ENCODE measurements around the gene KLHL29.

Gene KLHL29

DNA sequence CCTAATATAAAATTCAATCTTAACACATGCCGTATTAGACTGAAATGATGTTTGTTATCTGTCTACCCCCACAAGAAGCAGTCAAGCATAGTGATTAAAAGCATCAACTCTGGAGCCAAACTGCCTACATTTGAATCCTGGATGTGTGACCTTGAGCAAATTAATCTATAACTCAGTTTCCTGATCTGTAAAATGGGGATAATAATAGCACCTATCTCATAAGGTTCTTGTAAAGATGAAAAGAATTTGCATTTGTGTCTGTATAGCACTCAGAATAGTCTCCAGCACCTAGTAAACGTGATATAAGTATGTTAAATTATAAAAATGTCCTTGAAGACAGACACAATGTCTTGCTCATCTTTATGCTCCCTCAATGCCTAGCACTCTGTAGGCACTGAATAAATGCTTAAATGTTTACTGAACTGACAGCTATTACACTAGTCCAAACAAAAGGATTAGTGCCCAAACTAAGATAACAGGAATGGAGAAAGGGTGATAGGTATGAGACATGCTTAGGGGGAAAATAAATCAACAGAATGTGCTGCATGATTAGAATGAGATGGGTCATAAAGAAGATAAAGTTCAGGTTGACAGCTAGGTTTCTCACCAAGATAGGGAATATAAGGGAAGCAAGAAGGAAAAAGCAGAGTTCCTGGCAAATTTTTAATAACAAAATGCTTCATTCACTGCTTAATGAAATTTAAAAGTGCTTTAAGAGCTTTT is 361.3 kb downstream of the KLHL29 start:
- TF ChIP-seq EP300 (IDR thresholded peaks at IDR 0.05; ENCODE audit: borderline replicate concordance) (no peak), TCF12 (IDR thresholded peaks at IDR 0.05; ENCODE audit: low read depth) (no peak), ZBTB7A (IDR thresholded peaks at IDR 0.05; ENCODE audit: low read depth) (no peak), CEBPB (IDR thresholded peaks at IDR 0.05) (no peak), TEAD4 (IDR thresholded peaks at IDR 0.05) (no peak), RAD21 (IDR thresholded peaks at IDR 0.05; ENCODE audit: low read depth) (no peak), EGR1 (IDR thresholded peaks at IDR 0.05) (no peak), FOXM1 (IDR thresholded peaks at IDR 0.05; ENCODE audit: borderline replicate concordance, low read depth) (no peak), TAF1 (IDR thresholded peaks at IDR 0.05; ENCODE audit: low read depth) (no peak), YY1 (IDR thresholded peaks at IDR 0.05; ENCODE audit: low read depth) (no peak), NFIC (IDR thresholded peaks at IDR 0.05) (no peak)
- TF ChIP-seq, protein P1, sequence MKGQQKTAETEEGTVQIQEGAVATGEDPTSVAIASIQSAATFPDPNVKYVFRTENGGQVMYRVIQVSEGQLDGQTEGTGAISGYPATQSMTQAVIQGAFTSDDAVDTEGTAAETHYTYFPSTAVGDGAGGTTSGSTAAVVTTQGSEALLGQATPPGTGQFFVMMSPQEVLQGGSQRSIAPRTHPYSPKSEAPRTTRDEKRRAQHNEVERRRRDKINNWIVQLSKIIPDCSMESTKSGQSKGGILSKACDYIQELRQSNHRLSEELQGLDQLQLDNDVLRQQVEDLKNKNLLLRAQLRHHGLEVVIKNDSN (IDR thresholded peaks at IDR 0.05): no peak
- TF ChIP-seq, protein P2, sequence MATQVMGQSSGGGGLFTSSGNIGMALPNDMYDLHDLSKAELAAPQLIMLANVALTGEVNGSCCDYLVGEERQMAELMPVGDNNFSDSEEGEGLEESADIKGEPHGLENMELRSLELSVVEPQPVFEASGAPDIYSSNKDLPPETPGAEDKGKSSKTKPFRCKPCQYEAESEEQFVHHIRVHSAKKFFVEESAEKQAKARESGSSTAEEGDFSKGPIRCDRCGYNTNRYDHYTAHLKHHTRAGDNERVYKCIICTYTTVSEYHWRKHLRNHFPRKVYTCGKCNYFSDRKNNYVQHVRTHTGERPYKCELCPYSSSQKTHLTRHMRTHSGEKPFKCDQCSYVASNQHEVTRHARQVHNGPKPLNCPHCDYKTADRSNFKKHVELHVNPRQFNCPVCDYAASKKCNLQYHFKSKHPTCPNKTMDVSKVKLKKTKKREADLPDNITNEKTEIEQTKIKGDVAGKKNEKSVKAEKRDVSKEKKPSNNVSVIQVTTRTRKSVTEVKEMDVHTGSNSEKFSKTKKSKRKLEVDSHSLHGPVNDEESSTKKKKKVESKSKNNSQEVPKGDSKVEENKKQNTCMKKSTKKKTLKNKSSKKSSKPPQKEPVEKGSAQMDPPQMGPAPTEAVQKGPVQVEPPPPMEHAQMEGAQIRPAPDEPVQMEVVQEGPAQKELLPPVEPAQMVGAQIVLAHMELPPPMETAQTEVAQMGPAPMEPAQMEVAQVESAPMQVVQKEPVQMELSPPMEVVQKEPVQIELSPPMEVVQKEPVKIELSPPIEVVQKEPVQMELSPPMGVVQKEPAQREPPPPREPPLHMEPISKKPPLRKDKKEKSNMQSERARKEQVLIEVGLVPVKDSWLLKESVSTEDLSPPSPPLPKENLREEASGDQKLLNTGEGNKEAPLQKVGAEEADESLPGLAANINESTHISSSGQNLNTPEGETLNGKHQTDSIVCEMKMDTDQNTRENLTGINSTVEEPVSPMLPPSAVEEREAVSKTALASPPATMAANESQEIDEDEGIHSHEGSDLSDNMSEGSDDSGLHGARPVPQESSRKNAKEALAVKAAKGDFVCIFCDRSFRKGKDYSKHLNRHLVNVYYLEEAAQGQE (IDR thresholded peaks at IDR 0.05; ENCODE audit: low read depth): no peak

DNA sequence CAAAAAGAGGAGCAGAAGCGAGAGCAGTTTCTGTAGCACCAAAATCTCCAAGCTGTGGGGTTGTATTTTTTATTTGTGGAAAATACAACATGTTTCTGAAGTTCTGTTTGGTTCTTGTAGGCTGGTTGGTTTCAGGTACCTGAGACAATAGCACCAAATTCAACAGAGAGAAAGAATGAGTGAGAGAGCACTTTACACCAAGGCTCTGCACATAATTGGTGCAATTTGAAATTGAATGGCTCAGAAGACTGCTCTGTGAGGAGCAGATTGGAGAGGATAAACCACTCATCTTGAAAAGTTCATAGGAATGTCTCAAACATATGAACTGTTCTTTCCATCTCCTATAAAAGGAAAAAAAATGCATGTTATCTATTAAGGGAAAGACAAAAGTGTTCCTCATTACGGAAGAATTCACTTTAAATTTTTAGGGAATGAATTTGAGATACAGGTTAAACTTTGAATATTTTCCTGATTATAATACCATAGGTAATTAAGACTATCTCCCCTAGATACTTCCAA is 366.8 kb downstream of the KLHL29 start:
- TF ChIP-seq, protein P1 (IDR thresholded peaks at IDR 0.05): no peak
- TF ChIP-seq, protein P2 (IDR thresholded peaks at IDR 0.05; ENCODE audit: low read depth): no peak
- TF ChIP-seq FOXM1 (IDR thresholded peaks at IDR 0.05; ENCODE audit: borderline replicate concordance, low read depth) (no peak), TAF1 (IDR thresholded peaks at IDR 0.05; ENCODE audit: low read depth) (no peak), ZBTB7A (IDR thresholded peaks at IDR 0.05; ENCODE audit: low read depth) (no peak), EGR1 (IDR thresholded peaks at IDR 0.05) (no peak), YY1 (IDR thresholded peaks at IDR 0.05; ENCODE audit: low read depth) (no peak), RAD21 (IDR thresholded peaks at IDR 0.05; ENCODE audit: low read depth) (no peak), CEBPB (IDR thresholded peaks at IDR 0.05) (no peak), TCF12 (IDR thresholded peaks at IDR 0.05; ENCODE audit: low read depth) (no peak)

DNA sequence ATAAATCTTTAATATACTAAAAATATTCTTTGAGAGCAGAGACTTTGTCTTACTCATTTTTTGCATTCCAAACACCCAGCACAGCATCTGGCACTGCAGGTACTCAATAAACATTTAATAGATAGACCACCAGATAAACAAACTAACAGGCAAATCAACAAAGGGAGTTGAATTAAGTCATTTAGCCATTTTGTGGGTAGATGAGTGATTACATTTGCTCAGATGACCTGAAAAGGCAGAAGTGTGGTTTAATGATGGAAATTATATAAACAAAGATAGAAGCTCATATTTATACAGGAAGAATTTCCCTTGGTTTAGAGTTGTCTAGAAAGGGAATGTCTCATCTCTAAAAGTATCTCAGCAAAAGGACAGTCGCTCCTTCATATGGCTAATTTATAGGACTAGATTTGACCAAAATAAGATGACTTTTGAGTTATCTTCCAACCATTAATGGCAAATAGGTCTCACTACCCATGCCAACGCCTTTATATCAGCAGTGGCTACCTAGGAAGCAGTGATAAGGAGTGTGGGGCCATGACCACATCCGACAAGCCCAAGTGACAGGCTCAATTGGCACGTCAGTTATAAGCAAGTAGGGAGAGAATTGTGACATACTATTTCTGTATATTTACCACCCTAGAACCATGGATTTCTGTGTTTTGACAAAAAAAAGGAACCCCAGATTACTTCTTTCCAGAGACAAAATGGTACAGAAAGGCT is 368.5 kb downstream of the KLHL29 start:
- TF ChIP-seq, protein P2 (IDR thresholded peaks at IDR 0.05; ENCODE audit: low read depth): no peak
- TF ChIP-seq RAD21 (IDR thresholded peaks at IDR 0.05; ENCODE audit: low read depth) (no peak), ZBTB7A (IDR thresholded peaks at IDR 0.05; ENCODE audit: low read depth) (no peak), FOXM1 (IDR thresholded peaks at IDR 0.05; ENCODE audit: borderline replicate concordance, low read depth) (no peak), EGR1 (IDR thresholded peaks at IDR 0.05) (no peak), EP300 (IDR thresholded peaks at IDR 0.05; ENCODE audit: borderline replicate concordance) (no peak), CEBPB (IDR thresholded peaks at IDR 0.05) (no peak), TCF12 (IDR thresholded peaks at IDR 0.05; ENCODE audit: low read depth) (no peak), TAF1 (IDR thresholded peaks at IDR 0.05; ENCODE audit: low read depth) (no peak), YY1 (IDR thresholded peaks at IDR 0.05; ENCODE audit: low read depth) (no peak), NFIC (IDR thresholded peaks at IDR 0.05) (no peak), CREB1 (IDR thresholded peaks at IDR 0.05; ENCODE audit: low read depth) (no peak), TEAD4 (IDR thresholded peaks at IDR 0.05) (no peak)
- TF ChIP-seq, protein P1 (IDR thresholded peaks at IDR 0.05): no peak
- TF ChIP-seq, protein P3, sequence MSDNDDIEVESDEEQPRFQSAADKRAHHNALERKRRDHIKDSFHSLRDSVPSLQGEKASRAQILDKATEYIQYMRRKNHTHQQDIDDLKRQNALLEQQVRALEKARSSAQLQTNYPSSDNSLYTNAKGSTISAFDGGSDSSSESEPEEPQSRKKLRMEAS (IDR thresholded peaks at IDR 0.05): no peak

Measured in Ishikawa (cell line).